Kidney (tissue), 14 donors: ENCODE results near the gene NSA2. TPM values are rescaled to one million over a fixed set of nuclear protein-coding genes. Genes with fewer than 3 reads are reported as not detected.
"Not testable (repeated sequence)": the region's sequence is repeated elsewhere in the genome, so short reads cannot be mapped to it uniquely, and the experiment has no call there.

ENCODE experiments used
- DNase-seq, 5 donors: peaks; one replicate each; pipeline ENCODE4 v3.0.0-alpha.2; 2013 to 2020
- FAIRE-seq: peaks from 2 replicates; lab custom pipeline; 2012; peaks lifted over from hg19 to GRCh38; lab: Jason Lieb, UNC
- H3K27ac ChIP-seq, 2 donors: one replicate each; pipeline ENCODE4 v1.7.0; 2013; ENCODE audit warnings: low read depth in 2 of 2, low read length in 2 of 2, inconsistent platforms in 1 of 2
- H3K27me3 ChIP-seq: one replicate; pipeline ENCODE4 v1.7.1; 2013; ENCODE audit warnings: low read length, inconsistent platforms; ENCODE audit not compliant: control insufficient read depth, insufficient read depth
- H3K36me3 ChIP-seq, 3 donors: one replicate each; pipeline versions ENCODE4 v1.7.0 to v1.7.1; 2013; ENCODE audit warnings: low read length in 3 of 3, control low read depth in 1 of 3, inconsistent platforms in 1 of 3; ENCODE audit not compliant: insufficient read depth in 3 of 3, control insufficient read depth in 2 of 3
- H3K4me1 ChIP-seq, 3 donors: one replicate each; pipeline versions ENCODE4 v1.7.0 to v1.7.1; 2013; ENCODE audit warnings: low read length in 3 of 3, inconsistent platforms in 1 of 3, low read depth in 1 of 3; ENCODE audit not compliant: control insufficient read depth in 2 of 3, insufficient read depth in 2 of 3
- H3K4me3 ChIP-seq, 3 donors: one replicate each; pipeline versions ENCODE4 v1.7.0 to v1.8.1; 2013; ENCODE audit warnings: low read length in 3 of 3, control low read depth in 1 of 3, inconsistent platforms in 1 of 3
- H3K9ac ChIP-seq, 3 donors: one replicate each; pipeline versions ENCODE4 v1.7.0 to v1.7.1; 2013; ENCODE audit warnings: low read length in 3 of 3, control low read depth in 1 of 3, inconsistent platforms in 1 of 3
- H3K9me3 ChIP-seq, 3 donors: one replicate each; pipeline versions ENCODE4 v1.7.0 to v1.7.1; 2013; ENCODE audit warnings: low read length in 3 of 3, control low read depth in 1 of 3, inconsistent platforms in 1 of 3; ENCODE audit not compliant: control insufficient read depth in 2 of 3, insufficient read depth in 1 of 3
- intact Hi-C: fragments of 100-400 bp; cut with DNase I; formaldehyde crosslinking; loops from one replicate; pipeline ENCODE4 v1.11.1; 2022
- polyA plus RNA-seq: library from polyadenylated mRNA; stranded (reverse); fragments of 350-450 nt; fragmentation: Illumina TruSeq; extraction: RNeasy Lipid Tissue Mini Kit (QIAGEN cat#74804); gene quantifications from one replicate; pipeline ENCODE4 v1.2.3, GENCODE V29; 2014; ENCODE audit warnings: low read depth, low replicate concordance; ENCODE audit not compliant: insufficient read depth
- total RNA-seq: library from RNA; stranded (reverse); fragmentation: NEBNext Ultra II Directional; extraction: Animal tissue kit (Norgen Biotek cat#: 25700); gene quantifications from one replicate; pipeline ENCODE4 v1.2.1, GENCODE V29; 2021
- TF ChIP-seq, protein P1 (sequence below): IDR thresholded peaks from 3 replicates; pipeline ENCODE4 v1.5.1; 2012; ENCODE audit warnings: mild to moderate bottlenecking, moderate library complexity, borderline replicate concordance; ENCODE audit not compliant: insufficient read depth; ENCODE audit errors: extremely low read depth
- donor health status: control.
- donor health status: control.
- donor health status: control.
- donor health status: control.
- donor health status: control.
- donor health status: DM: yes; HTN: yes; CAD: no.
- donor health status: Normal renal cell carcinoma (clear cell type).

The NSA2 gene
- total and polyA plus RNA-seq, 2 donors from 2014 or later: 46.8 to 78.3 TPM

- H3K9ac ChIP-seq: no peak overlapping the region
- peaks cover 7 to 20% (median 19%) of the 10 kb centered on the region in 3 donors for H3K36me3 ChIP-seq
- no peaks in the 10 kb centered on the region for H3K27me3 ChIP-seq
- no peaks in the 10 kb centered on the region for H3K4me1 ChIP-seq
- no peaks in the 10 kb centered on the region for H3K9me3 ChIP-seq
- FAIRE-seq: no peak
- TF ChIP-seq, protein P1, sequence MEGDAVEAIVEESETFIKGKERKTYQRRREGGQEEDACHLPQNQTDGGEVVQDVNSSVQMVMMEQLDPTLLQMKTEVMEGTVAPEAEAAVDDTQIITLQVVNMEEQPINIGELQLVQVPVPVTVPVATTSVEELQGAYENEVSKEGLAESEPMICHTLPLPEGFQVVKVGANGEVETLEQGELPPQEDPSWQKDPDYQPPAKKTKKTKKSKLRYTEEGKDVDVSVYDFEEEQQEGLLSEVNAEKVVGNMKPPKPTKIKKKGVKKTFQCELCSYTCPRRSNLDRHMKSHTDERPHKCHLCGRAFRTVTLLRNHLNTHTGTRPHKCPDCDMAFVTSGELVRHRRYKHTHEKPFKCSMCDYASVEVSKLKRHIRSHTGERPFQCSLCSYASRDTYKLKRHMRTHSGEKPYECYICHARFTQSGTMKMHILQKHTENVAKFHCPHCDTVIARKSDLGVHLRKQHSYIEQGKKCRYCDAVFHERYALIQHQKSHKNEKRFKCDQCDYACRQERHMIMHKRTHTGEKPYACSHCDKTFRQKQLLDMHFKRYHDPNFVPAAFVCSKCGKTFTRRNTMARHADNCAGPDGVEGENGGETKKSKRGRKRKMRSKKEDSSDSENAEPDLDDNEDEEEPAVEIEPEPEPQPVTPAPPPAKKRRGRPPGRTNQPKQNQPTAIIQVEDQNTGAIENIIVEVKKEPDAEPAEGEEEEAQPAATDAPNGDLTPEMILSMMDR: no peak
- DNase-seq: no peak
- H3K4me3 ChIP-seq: no peak overlapping the region
- H3K27ac ChIP-seq: no peak overlapping the region
- intact Hi-C loops: no loop called here
Observed at GRCh38 chr5:74725331-74725730, 41.7 kb upstream of the NSA2 start.

GRCh38 chr5:74736759-74737158 lies 30.3 kb upstream of the NSA2 start:
- H3K36me3 ChIP-seq: peaks cover 2 to 18% (median 14%) of the 10 kb centered on the region in 3 donors

GRCh38 chr5:74738406-74738805 lies 28.6 kb upstream of the NSA2 start:
- intact Hi-C loops: no loop called here
- no peaks in the 10 kb centered on the region for H3K9me3 ChIP-seq
- H3K27me3 ChIP-seq: no peaks in the 10 kb centered on the region
- no peak overlapping the region for H3K4me3 ChIP-seq
- TF ChIP-seq, protein P1: no peak
- no peak for FAIRE-seq
- no peak for DNase-seq
- no peak overlapping the region for H3K27ac ChIP-seq
- no peaks in the 10 kb centered on the region for H3K4me1 ChIP-seq
- H3K9ac ChIP-seq: no peak overlapping the region
- peaks cover 2 to 17% (median 12%) of the 10 kb centered on the region in 3 donors for H3K36me3 ChIP-seq

More at GRCh38 chr5:74736759-74737158, 30.3 kb upstream of the NSA2 start:
- FAIRE-seq (no peak), DNase-seq (no peak)
- H3K4me3 ChIP-seq: no peak overlapping the region
- TF ChIP-seq, protein P1: no peak
- intact Hi-C loops: no loop called here
- no peaks in the 10 kb centered on the region for H3K9me3 ChIP-seq
- no peaks in the 10 kb centered on the region for H3K4me1 ChIP-seq
- no peaks in the 10 kb centered on the region for H3K27me3 ChIP-seq
- no peak overlapping the region for H3K9ac ChIP-seq
- H3K27ac ChIP-seq: no peak overlapping the region

GRCh38 chr5:74748742-74749141 lies 18.3 kb upstream of the NSA2 start:
- DNase-seq, H3K9me3 ChIP-seq, H3K4me1 ChIP-seq, intact Hi-C loops, H3K27ac ChIP-seq, FAIRE-seq, H3K4me3 ChIP-seq, H3K9ac ChIP-seq, H3K27me3 ChIP-seq: not testable (repeated sequence)
- H3K36me3 ChIP-seq: peaks cover 6 to 40% (median 16%) of the 10 kb centered on the region in 3 donors
